Breast epithelium (tissue), 3 donors: ENCODE results near the gene SLC5A10.
"Not testable (repeated sequence)": the region's sequence is repeated elsewhere in the genome, so short reads cannot be mapped to it uniquely, and the experiment has no call there.

ENCODE experiments used
- POLR2A ChIP-seq: fragments of 450-650 bp; IDR thresholded peaks from one replicate; pipeline ENCODE4 v1.6.1; 2016; ENCODE audit warnings: antibody characterized with exemption, mild to moderate bottlenecking, moderate library complexity
- POLR2AphosphoS5 ChIP-seq, 3 donors: sonication (generic); formaldehyde crosslinking; IDR thresholded peaks; one replicate each; pipeline ENCODE4 v1.6.1; 2017; ENCODE audit warnings: antibody characterized with exemption in 3 of 3
- TF ChIP-seq, protein P1 (sequence below), 3 donors: fragments of 450-650 bp; IDR thresholded peaks; one replicate each; pipeline ENCODE4 v1.5.1; 2016 to 2017; ENCODE audit warnings: antibody characterized with exemption in 3 of 3, mild to moderate bottlenecking in 3 of 3, moderate library complexity in 3 of 3

GRCh38 chr17:19070318-19071168, 118.6 kb downstream of the SLC5A10 start:
- TF ChIP-seq POLR2A; POLR2AphosphoS5 (IDR thresholded peaks at IDR 0.05): not testable (repeated sequence)
- TF ChIP-seq, protein P1, sequence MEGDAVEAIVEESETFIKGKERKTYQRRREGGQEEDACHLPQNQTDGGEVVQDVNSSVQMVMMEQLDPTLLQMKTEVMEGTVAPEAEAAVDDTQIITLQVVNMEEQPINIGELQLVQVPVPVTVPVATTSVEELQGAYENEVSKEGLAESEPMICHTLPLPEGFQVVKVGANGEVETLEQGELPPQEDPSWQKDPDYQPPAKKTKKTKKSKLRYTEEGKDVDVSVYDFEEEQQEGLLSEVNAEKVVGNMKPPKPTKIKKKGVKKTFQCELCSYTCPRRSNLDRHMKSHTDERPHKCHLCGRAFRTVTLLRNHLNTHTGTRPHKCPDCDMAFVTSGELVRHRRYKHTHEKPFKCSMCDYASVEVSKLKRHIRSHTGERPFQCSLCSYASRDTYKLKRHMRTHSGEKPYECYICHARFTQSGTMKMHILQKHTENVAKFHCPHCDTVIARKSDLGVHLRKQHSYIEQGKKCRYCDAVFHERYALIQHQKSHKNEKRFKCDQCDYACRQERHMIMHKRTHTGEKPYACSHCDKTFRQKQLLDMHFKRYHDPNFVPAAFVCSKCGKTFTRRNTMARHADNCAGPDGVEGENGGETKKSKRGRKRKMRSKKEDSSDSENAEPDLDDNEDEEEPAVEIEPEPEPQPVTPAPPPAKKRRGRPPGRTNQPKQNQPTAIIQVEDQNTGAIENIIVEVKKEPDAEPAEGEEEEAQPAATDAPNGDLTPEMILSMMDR (IDR thresholded peaks at IDR 0.05) = not testable (repeated sequence)
